Muscle of leg (tissue), 11 donors: ENCODE data around the gene UBE4A. TPM values are rescaled to one million over a fixed set of nuclear protein-coding genes. Genes with fewer than 3 reads are reported as not detected.
"Not testable (repeated sequence)": the region's sequence is repeated elsewhere in the genome, so short reads cannot be mapped to it uniquely, and the experiment has no call there.

Experiments used
- DNase-seq: peaks from one replicate; pipeline ENCODE4 v3.0.0; 2013
- H3K27ac ChIP-seq: one replicate; pipeline ENCODE4 v1.5.1; 2013; ENCODE audit warnings: mild to moderate bottlenecking, low read length, control low read depth
- H3K27me3 ChIP-seq: one replicate; pipeline ENCODE4 v1.6.1; 2013; ENCODE audit warnings: low read length; ENCODE audit not compliant: control insufficient read depth, insufficient read depth
- H3K36me3 ChIP-seq: one replicate; pipeline ENCODE4 v1.6.1; 2013; ENCODE audit warnings: low read length; ENCODE audit not compliant: control insufficient read depth, insufficient read depth
- H3K4me1 ChIP-seq: one replicate; pipeline ENCODE4 v1.6.1; 2013; ENCODE audit warnings: low read length; ENCODE audit not compliant: control insufficient read depth, insufficient read depth
- H3K4me3 ChIP-seq: one replicate; pipeline ENCODE4 v1.5.1; 2013; ENCODE audit warnings: low read length, control low read depth
- H3K9me3 ChIP-seq: replicated peaks from 2 replicates; pipeline ENCODE4 v1.6.1; 2013; ENCODE audit warnings: low read depth, low read length; ENCODE audit not compliant: control insufficient read depth
- WGBS: methylation state at CpG from one replicate; pipeline ENCODE4 v1.1.5; 2013; ENCODE audit warnings: missing lambda C conversion rate; ENCODE audit not compliant: insufficient coverage; 5-methylcytosine and 5-hydroxymethylcytosine counted together
- polyA plus RNA-seq, 8 donors: library from polyadenylated mRNA; unstranded; fragments of 120-200 nt; gene quantifications; one replicate each; pipeline versions ENCODE4 v1.2.1 to v1.2.3, GENCODE V29; 2013; ENCODE audit warnings: inconsistent platforms in 1 of 8, low replicate concordance in 1 of 8; ENCODE audit not compliant: insufficient read length in 8 of 8, insufficient read depth in 1 of 8
- total RNA-seq: library from RNA; stranded (reverse); fragments of 120-200 nt; gene quantifications from one replicate; pipeline ENCODE4 v1.2.4, GENCODE V29; 2013

Gene UBE4A
- total and polyA plus RNA-seq, 9 donors, result 15.5 to 27.3 (median 19.2) TPM

DNA sequence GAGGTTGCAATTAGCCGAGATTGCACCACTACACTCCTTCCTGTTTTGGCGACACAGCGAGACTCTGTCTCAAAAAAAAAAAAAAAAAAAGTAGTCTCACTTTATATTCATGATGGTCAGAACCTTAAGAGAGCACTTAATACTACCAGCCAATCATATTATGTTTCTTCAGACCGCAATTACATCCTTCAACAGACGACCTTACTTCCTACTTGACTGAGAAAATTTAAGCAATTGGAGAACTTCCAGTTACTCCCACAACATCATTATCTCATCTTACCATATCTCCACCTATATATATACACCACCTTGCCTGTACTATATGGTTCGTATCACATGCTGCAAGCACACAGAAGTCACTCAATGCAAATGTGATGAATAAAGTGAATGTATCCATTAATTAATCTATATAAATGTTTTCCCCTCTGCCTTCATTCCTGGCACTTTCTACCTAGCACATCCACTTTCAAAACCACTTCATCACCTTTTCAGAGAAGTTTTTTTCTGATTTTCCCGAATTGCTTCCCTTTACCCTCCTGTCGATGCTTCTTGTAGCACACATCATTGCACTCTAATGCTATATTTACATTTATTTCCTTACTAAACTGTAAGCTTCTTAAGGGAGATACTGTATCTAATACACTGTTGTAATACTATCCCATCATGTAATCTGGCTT, 55.8 kb downstream of the UBE4A start:
- H3K9me3 ChIP-seq, result no peaks in the 10 kb centered on the region
- WGBS, result 69% methylated on average over 2 of the region's 8 CpGs
- no peaks in the 10 kb centered on the region for H3K4me1 ChIP-seq
- no peak overlapping the region for H3K27ac ChIP-seq
- no peak overlapping the region for H3K4me3 ChIP-seq
- H3K36me3 ChIP-seq, result peaks cover 4% of the 10 kb centered on the region
- no peaks in the 10 kb centered on the region for H3K27me3 ChIP-seq
- no peak for DNase-seq

DNA sequence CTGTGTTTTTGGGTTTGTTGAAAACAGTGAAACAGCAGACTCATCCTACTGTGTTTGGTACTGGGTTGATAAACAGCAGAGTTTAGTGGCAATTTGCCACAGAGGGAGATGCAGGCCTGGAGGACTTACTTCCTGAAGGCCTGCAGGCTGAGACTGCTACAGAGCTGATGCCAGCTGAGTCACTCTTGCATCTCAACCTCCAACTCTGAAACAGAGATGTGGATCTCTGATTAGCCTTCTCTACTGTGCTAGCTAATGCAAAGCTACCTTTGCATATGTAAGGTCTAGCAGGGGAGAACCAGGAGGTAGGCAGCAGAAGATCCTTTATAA, 56.3 kb downstream of the UBE4A start:
- Histone ChIP-seq H3K36me3 (peaks cover 4% of the 10 kb centered on the region), H3K27me3 (no peaks in the 10 kb centered on the region), H3K4me1 (no peaks in the 10 kb centered on the region), H3K4me3 (no peak overlapping the region), H3K9me3 (no peaks in the 10 kb centered on the region), H3K27ac (no peak overlapping the region)
- DNase-seq, result no peak

DNA sequence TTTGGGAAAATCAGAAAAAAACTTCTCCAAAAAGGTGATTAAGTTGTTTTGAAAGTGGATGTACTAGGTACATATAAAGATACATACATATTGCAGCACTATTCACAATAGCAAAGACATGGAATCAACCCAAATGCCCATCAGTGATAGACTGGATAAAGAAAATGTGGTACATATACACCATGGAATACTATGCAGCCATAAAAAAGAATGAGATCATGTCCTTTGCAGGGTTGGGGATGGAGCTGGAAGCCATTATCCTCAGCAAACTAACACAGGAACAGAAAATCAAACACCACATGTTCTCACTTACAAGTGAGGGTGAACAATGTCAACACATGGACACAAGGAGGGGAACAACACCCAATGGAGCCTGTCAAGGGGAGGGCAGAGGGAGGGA, 57.5 kb downstream of the UBE4A start:
- DNase-seq, H3K4me3 ChIP-seq, H3K4me1 ChIP-seq, H3K9me3 ChIP-seq, H3K36me3 ChIP-seq, H3K27ac ChIP-seq, H3K27me3 ChIP-seq: not testable (repeated sequence)

DNA sequence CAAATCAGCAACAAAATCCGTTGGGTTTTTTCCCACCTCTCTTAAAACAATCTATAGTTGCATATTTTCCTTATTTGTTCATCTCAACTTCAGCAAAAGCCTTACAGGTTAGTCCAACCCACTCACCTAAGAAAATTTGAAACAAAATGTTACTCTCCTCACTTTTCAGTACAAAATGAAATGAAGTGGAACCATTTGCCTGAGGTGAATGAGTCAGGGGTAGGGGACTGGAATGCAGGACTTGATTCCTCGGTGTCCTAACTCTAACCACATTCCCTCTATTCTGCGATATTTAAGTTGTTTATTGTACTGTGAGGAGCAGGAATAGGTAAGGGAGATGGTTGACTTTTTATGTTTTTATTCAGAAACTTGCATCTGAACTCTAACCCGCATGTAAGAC, 58.4 kb downstream of the UBE4A start:
- peaks cover 2% of the 10 kb centered on the region for H3K36me3 ChIP-seq

DNA sequence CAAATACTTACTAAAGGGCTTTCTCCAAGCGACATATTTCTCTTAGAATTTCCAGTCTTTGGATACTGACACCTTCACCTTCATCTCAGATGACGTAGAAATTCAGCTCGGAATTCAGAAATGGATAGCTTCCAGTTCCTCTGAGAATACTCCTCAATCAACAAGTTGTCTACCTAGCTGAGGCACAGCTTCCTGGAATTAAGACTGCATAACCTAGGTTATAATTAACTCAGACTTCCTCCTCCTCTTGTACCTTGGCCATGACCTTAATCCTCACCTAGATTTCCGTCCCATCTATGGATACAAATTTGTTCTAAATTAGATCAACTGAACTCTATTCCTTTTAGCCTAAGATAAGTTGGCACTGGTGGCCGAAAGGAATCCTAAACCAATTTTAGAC, 59.4 kb downstream of the UBE4A start:
- Histone ChIP-seq H3K27me3 (no peaks in the 10 kb centered on the region), H3K27ac (no peak overlapping the region), H3K36me3 (no peaks in the 10 kb centered on the region), H3K9me3 (no peaks in the 10 kb centered on the region), H3K4me1 (no peaks in the 10 kb centered on the region), H3K4me3 (no peak overlapping the region)
- DNase-seq, result no peak
- no CpG with 5 or more reads among the region's 5 CpGs for WGBS

More for the DNA sequence above, 58.4 kb downstream of the UBE4A start:
- no peak for DNase-seq
- H3K4me1 ChIP-seq, result no peaks in the 10 kb centered on the region
- no CpG with 5 or more reads among the region's 4 CpGs for WGBS
- no peaks in the 10 kb centered on the region for H3K27me3 ChIP-seq
- no peak overlapping the region for H3K4me3 ChIP-seq
- H3K9me3 ChIP-seq, result no peaks in the 10 kb centered on the region
- H3K27ac ChIP-seq, result no peak overlapping the region

DNA sequence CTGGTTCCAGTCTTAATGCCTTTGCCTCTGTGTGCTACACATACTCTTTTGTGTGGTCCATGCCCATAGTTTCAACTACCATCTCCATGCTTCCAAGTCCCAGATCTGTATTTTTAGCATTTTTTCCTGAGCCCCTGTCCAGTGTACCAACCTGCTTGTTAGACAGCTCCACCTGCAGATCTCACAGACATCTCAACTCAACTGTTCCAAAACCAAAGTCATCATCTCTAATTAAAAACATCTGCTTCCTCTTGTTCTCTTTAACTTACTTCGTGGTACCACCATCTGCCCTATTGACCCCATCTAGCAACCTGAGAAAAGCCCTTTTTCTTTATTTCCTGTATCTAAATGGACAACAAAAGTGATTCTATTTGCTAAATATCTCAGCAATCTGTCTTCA, 68.3 kb downstream of the UBE4A start:
- DNase-seq, result no peak
- 0% methylated on average over 1 of the region's 1 CpG for WGBS
- Histone ChIP-seq H3K27me3 (no peaks in the 10 kb centered on the region), H3K36me3 (no peaks in the 10 kb centered on the region), H3K27ac (no peak overlapping the region), H3K4me3 (no peak overlapping the region), H3K4me1 (no peaks in the 10 kb centered on the region), H3K9me3 (no peaks in the 10 kb centered on the region)

DNA sequence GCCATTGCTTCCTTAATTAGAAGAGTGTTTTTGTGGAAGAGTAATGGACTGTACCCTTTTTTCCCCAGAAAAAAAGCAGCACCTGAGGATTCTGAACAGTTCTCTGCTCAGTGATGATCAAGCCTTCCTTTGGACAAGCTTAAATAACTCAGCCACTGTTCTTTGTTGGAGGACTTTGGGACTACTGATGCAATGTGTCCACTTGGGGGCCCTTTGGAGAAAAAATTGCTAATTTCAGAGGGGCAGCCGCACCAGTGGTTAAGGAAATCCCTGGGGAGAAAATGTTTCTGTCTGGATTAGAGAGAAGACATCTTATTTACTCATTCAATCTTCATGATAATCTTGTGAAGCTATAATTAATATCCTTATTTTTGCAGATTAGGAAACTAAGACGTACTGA, 71.6 kb downstream of the UBE4A start:
- peaks cover 11% of the 10 kb centered on the region for H3K4me1 ChIP-seq
- no peaks in the 10 kb centered on the region for H3K9me3 ChIP-seq
- no peaks in the 10 kb centered on the region for H3K27me3 ChIP-seq
- H3K36me3 ChIP-seq, result no peaks in the 10 kb centered on the region
- no CpG with 5 or more reads among the region's 2 CpGs for WGBS
- H3K27ac ChIP-seq, result no peak overlapping the region
- no peak for DNase-seq
- H3K4me3 ChIP-seq, result no peak overlapping the region

DNA sequence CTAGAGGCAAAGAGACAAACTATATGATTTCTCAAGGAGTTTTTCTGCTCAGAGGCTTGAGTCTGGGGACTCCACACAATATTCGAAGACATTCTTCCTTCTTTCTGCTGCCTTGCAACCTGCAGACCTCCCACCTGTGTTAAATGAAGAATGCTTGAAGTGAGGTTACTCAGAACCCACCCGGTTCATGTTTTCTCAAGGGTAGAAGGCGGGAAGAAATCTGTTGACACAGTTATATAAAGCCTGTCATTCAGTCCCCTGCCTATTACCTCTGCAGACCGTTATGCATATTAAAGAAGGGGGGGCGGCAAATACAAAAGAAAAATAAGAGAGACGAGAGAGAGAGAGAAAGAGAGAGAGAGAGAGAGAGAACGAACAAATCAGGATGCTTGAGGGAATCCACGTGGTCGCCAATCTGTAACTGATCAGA, 74.7 kb downstream of the UBE4A start:
- no peak for DNase-seq

DNA sequence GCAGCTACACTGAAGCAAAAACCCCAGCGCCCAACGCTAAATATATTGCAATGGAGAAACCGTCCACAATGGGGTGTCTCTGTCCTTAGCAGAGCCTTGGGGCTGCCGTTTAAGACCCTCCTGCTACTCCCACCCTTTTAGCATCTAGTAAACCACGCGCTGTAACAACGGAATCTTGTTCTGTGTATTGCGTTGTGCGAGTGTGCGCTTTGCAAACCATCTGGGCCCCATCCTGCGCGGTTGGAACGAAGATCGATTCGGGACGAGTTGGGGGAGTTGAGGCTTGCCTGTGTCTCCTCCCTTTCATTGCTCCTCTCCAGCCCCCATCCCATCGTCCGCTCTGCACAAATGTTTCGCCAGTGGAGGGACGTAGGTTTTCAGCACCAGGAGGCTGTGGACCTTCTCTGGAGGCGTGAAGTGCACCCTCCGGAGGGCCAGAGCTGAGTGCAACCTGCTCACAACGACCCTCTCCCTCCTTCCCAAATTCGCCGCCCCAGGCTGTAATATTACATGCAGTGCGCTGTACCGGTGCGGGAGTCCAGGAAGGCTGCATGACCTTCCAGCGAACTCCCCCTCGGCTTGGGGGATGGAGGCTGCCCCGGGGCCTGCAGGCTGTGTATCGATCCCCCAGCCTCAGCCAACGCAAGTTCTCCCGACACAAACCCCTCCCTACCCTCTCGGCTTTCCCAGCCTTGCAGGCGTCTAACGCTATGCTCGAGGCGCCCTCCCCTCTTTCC, 75.3 kb downstream of the UBE4A start:
- Histone ChIP-seq H3K36me3 (no peaks in the 10 kb centered on the region), H3K4me3 (peak overlapping the region; percentile 60), H3K27me3 (no peaks in the 10 kb centered on the region), H3K9me3 (no peaks in the 10 kb centered on the region), H3K4me1 (peaks cover 24% of the 10 kb centered on the region), H3K27ac (peak overlapping the region; percentile 80)
- WGBS, result under 1% methylated on average over 27 of the region's 39 CpGs
- peak; percentile 70 for DNase-seq

More for the DNA sequence above, 74.7 kb downstream of the UBE4A start:
- no peaks in the 10 kb centered on the region for H3K36me3 ChIP-seq
- H3K4me3 ChIP-seq, result peak overlapping the region; percentile 60
- H3K27ac ChIP-seq, result no peak overlapping the region
- H3K9me3 ChIP-seq, result no peaks in the 10 kb centered on the region
- 0% methylated on average over 3 of the region's 9 CpGs for WGBS
- no peaks in the 10 kb centered on the region for H3K27me3 ChIP-seq
- H3K4me1 ChIP-seq, result peaks cover 24% of the 10 kb centered on the region

DNA sequence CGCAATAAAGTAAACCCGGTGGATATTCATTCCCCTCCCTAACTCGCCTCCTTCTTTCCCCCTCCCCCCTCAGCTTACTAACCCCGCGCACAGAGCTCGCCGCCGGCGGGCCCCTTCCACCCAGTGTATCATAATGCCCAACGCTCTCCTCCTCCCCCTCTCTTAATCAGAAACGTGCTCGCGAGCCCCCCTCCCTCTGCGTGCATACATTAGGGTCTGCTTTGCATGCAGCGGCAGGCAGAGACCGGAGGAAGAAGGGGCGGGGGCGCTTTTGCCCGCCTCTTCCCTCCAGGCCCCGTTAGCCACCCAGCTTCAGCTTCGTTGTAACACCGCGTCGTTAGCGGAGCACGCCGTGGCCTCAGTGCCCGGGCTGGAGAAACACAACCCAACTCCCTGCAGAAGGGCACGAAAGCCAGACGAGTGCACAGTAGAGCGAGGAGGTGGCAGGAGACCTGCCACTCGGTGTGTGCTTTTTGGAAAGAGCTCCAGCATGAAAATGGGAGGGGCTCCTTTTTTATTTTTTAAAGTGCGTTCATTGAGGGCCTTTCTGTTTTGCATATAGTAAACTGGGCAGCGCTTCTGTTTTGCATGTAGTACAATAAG, 76.0 kb downstream of the UBE4A start:
- DNase-seq, result peak; percentile 72
- Histone ChIP-seq H3K36me3 (no peaks in the 10 kb centered on the region), H3K4me1 (peaks cover 24% of the 10 kb centered on the region), H3K4me3 (peak overlapping the region; percentile 60), H3K27ac (peak overlapping the region; percentile 80), H3K9me3 (no peaks in the 10 kb centered on the region), H3K27me3 (no peaks in the 10 kb centered on the region)
- 0% methylated on average over 29 of the region's 34 CpGs for WGBS
